GM19463 (cell line): ENCODE results near the gene PIF1.

ENCODE experiments used
- ATAC-seq: cut with Tn5 transposase; IDR thresholded peaks from one replicate; pipeline ENCODE4 v1.9.1; 2021; ENCODE audit warnings: mild to moderate bottlenecking, moderate library complexity; ENCODE audit not compliant: unreplicated experiment

The PIF1 gene

DNA sequence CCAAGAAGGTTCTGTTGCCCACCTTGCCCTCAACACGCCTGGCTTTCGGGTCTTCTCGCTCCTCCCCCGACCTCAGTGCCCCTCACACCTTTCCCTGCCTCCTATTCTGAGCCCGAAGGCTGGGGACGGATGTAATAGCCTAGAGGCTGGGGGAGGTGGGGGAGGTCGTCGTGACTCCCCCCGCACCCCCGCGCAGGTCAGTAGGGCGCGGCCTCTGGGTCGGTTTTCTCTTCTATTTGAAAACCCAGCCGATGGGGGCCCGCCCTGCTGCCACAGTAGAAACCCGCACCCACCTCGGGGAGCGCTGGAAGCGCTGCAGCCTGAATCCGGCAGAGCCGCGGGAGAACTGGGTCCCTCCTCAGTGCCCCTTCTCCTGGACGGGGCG is 49.1 kb downstream of the PIF1 start:
- no peak for ATAC-seq

DNA sequence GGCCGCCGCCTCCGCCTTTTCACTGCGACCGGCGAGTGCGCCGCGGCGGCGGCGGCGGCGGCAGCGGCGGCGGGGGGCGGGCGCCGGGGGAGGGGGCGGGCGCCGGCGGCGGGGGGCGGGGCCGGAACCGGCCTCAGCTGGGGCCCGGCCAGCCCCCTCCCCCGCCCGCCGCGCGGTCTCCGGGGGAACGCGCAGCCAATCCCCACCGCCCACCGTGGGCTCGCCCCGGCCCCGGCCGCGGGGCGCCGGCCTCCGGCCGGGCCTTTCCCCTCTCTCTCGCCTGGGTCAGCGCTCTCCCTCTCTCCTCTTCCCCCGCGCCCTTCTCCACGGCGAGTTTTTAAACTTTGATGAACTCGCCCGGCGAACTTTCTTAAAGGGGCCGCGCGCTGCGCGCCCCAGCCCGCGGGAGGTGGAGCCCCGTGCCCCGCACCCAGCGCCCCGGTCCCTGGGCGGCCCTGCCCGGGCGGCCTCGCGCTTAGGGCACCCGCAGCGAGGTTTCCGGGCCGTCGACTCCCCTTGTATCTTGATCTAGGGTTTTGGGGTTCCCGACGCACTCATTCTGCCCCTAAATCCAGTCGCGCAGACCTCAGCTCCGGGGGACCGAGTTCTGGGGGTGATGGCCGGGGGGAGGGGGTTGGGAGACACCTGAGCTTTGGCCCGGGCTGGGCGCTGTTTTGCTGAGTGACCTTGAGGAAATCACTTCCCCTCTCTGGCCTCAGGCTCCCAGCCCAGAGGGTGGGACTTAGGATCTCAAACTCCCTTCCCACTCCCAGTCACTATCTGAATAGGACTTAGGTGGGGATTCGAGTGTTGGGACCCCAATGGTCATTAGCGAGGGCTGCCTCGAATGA is 49.7 kb downstream of the PIF1 start, which contains the start of gene RBPMS2:
RBPMS2 (minus strand) TSS at position 39 of the 851 bp plus-strand sequence. CDS start 270 bp downstream, outside the sequence.
- no peak for ATAC-seq

DNA sequence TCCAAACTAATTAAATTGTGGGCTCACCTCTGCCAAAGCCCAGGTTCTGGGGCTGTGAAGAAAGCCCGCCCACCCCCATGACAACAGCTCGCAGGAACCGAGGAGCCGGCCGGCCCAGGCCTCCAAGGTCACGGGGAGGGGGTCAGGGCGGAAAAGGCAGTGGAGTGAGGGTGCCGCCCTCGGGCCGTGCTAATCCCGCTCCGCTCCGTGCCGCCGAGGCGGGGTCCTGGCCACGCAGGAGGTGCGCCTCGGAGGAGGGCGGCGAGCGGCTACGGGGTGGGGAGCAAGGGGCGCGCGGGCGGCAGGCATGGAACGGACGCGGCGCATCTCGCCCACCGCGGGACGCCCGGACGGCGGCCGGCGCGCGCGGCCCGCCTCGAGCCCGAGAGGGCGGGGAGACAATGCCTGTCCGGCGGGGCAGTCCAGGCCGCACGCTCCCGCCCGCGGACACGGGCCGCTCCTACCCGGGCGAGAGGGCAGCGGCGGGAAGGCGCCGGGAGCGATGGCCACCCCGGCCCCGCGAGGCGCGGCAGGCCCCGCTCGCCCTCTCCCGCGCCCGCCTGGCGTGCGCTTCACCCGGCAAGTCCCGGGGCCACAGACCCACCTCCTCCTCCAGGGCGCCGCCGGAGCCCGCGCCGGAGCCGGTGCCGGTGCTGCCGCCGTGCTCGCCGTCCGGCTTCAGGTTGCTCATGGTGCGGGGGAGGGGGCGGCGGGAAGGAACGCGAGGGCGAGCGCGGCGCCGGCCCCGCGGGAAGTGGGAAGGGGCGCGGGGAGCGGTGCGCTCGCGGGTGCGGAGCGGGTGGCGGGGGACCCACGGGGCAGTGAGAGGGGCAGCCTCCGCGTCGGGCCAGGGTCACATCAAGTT is 50.6 kb downstream of the PIF1 start:
- no peak for ATAC-seq

DNA sequence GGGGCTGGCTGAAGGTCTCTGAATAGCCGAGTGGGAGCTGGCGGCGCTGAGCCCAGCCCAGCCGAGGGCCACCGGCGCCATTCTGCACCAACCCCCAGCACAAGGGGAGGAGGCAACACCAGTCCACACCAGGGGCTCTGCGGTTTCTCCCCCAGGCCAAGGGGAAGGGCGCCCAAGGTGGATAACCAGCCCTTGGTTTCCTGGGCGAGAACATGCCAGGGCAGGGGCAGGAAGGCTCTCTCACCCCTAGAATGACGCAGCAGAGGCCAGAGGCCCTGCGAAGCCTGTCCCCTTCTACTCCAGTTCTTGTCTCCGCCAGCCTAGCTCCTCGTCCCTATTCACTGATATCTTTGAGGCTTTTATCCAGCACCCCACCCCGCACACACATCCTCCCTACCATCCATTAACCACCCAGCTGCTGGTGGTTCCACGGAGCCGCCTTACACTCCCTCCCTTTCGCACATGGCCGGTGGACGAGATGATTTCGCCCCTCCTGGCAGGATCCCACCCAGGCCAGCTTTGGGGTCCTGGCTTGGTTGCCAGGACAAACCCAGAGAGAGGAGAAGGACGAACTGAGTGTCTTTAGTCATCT is 51.3 kb downstream of the PIF1 start:
- no peak for ATAC-seq

DNA sequence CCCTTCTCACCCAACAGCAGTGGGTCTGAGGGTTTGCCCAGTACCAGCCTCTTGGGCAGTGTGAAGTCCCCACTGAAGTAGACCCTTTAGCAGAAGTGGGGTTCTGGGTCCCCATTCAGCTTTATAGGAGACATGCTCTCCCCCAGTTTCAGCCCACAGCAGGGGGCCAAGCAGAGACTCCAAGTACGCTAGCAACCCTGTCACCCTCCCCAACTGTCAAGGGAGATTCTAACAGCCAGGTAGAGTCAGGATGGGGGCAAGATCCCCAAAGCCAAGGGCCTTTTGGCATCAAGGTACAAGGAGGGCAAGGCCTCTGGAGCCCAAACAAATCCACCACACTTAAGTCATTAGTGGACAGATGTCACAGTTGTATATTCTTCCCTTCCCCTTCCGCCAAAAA is 51.8 kb downstream of the PIF1 start:
- ATAC-seq, result no peak

DNA sequence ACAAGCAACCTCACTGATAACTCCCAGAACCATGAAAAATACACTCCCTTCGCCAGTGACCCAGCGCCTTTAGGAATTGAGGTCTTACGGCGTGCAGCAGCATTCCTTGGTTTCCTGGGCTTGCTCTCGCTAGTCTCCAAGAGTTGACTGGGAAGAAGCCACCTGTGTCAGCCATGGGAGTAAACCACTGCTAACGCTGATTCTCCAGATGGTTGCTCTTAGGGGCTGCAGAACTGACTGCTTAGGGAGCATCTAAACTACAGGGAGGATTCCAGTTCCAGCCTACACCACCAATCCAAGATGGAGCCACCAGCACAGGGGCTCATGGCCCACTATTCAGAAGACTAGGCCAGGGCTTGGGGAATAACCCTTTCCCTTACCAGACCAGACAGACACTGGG is 52.5 kb downstream of the PIF1 start:
- no peak for ATAC-seq

DNA sequence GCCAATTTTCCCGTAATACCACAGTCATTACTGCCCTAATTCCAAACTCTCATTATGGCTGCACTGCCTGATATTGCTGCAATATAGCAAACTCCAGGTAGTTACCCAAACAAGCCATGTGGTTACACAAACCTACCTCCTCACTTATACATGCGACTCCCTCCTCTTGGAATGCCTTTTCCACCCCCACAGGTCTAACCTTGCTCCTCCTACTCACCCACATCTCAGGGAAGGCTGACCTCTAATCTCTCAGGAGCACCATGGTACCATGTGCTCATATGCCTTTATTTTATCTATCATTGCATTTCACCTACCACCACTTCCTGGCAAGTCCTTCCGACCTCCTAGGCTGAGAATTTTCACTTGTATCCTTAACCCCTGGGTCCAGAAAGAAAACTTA is 53.0 kb downstream of the PIF1 start:
- ATAC-seq, result no peak

DNA sequence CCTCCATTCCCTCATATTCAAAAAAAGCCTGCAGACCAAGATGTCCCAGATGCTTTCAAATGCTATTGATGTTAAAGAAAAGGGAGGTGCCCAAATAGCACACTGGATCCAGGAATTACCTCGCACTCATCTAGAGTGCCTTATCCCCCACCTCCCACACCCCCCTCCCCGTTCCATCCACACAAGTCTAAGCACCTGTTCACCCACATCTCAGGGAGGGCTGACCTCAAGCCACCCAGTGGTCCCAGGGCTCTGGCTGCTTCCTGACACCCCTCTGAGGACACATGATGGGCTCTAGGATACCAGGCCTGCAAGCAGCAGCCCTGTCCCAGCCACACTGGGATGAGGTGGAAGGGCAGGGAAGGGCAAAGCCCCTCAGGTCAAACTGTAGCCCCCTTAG is 54.8 kb downstream of the PIF1 start:
- ATAC-seq, result no peak

DNA sequence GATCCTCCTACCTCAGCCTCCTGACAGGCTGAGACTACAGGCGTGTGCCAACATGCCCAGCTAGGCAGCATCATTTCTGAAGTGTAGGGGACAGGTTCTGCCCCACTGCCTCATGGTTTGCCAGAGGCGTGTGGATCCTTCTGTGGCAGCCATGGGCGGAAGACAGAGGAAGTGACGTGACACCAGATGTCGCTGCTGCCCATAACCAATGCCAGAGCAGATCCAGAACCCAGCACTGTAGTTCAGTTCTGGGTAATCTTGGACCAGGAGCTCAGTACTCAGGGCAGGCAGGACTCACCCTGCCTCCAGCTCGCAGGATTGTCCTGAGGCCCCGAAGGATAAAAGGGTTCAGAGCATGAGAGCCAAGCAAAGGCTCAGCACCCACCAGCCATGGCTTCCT is 58.2 kb downstream of the PIF1 start:
- no peak for ATAC-seq

DNA sequence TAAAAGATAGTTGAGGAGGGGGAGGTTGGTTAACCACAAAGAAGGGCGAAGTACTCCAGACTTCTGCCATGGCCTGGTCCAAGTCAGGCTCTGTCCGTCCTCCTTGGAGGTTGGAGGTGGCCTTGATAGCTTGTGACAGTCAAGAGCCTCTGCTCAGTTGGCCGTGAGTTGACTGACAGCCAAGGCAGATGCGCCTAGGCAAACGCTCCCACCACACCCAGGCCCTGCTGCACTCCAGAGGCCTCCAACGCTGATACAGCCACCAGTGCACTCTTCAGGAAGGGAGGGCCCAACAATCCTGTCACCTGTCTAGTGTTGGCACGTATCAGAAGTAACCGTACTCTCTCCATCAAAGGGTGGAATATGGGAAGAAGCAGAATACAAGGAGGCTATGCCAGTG is 59.4 kb downstream of the PIF1 start:
- no peak for ATAC-seq
